PC-3 (cell line): Measurements from ENCODE around the gene EMP3. TPM values are rescaled to one million over a fixed set of nuclear protein-coding genes. Genes with fewer than 3 reads are reported as not detected.
"Not testable (repeated sequence)": the region's sequence is repeated elsewhere in the genome, so short reads cannot be mapped to it uniquely, and the experiment has no call there.

Source experiments
- ATAC-seq: fragments of 200-7000 bp; cut with Tn5 transposase; 2 replicates; pipeline ENCODE4 v1.9.1; 2020; ENCODE audit warnings: mild to moderate bottlenecking, moderate library complexity
- BruUV-seq: library from RNA; stranded (reverse); fragments of 400-500 nt; replicated peaks from 2 replicates; lab custom pipeline; 2021; lab: Mats Ljungman, UMichigan
- CTCF ChIA-PET: fragments of 300-600 bp; sonication (Branson Sonifier 250); formaldehyde crosslinking; loops from one replicate; lab custom pipeline; 2022; ENCODE audit warnings: antibody characterized with exemption; lab: Charles Lee
- POLR2A ChIA-PET: fragments of 300-600 bp; sonication (Branson Sonifier 250); formaldehyde crosslinking; loops from one replicate; lab custom pipeline; 2022; ENCODE audit warnings: antibody characterized with exemption; ENCODE audit not compliant: unreplicated experiment; lab: Charles Lee
- DNase-seq: peaks from one replicate; pipeline ENCODE4 v3.0.0-alpha.2; 2015
- H2AFZ ChIP-seq: fragments of 300-600 bp; sonication (generic); 2 replicates; pipeline ENCODE4 v1.6.0; 2016; ENCODE audit warnings: antibody characterized with exemption, low read length
- H3F3A ChIP-seq: fragments of 300-600 bp; sonication (generic); one replicate; pipeline ENCODE4 v1.6.0; 2017; ENCODE audit warnings: antibody characterized with exemption, low read length, control low read depth, mild to moderate bottlenecking; ENCODE audit not compliant: unreplicated experiment
- H3K27ac ChIP-seq: fragments of 300-600 bp; sonication (generic); 2 replicates; pipeline ENCODE4 v1.5.1; 2016; ENCODE audit warnings: mild to moderate bottlenecking, low read length
- H3K27me3 ChIP-seq: fragments of 300-600 bp; sonication (generic); 2 replicates; pipeline ENCODE4 v1.6.1; 2016; ENCODE audit warnings: low read length, mixed read lengths
- H3K36me3 ChIP-seq: fragments of 300-600 bp; sonication (generic); 2 replicates; pipeline ENCODE4 v1.6.1; 2016; ENCODE audit warnings: low read depth, mixed run types, low read length, mixed read lengths
- H3K4me1 ChIP-seq: fragments of 300-600 bp; sonication (generic); 2 replicates; pipeline ENCODE4 v1.5.1; 2016; ENCODE audit warnings: low read length; ENCODE audit not compliant: insufficient read depth
- H3K4me2 ChIP-seq: fragments of 300-600 bp; sonication (generic); 2 replicates; pipeline ENCODE4 v1.6.0; 2016; ENCODE audit warnings: low read length
- H3K4me3 ChIP-seq: fragments of 300-600 bp; sonication (generic); 2 replicates; pipeline ENCODE4 v1.5.1; 2016; ENCODE audit warnings: mild to moderate bottlenecking, low read length, mixed read lengths
- H3K79me2 ChIP-seq: fragments of 300-600 bp; sonication (generic); 2 replicates; pipeline ENCODE4 v1.6.1; 2017; ENCODE audit warnings: low read length, mixed read lengths
- H3K9ac ChIP-seq: fragments of 300-600 bp; sonication (generic); 2 replicates; pipeline ENCODE4 v1.6.0; 2016; ENCODE audit warnings: mild to moderate bottlenecking, low read length
- H3K9me2 ChIP-seq: fragments of 300-600 bp; sonication (generic); replicated peaks from 2 replicates; pipeline ENCODE4 v1.6.1; 2016; ENCODE audit warnings: mixed run types, low read length, mixed read lengths
- H3K9me3 ChIP-seq: fragments of 300-600 bp; sonication (generic); 2 replicates; pipeline ENCODE4 v1.6.1; 2016; ENCODE audit warnings: low read length, mixed read lengths
- H4K20me1 ChIP-seq: fragments of 300-600 bp; sonication (generic); 2 replicates; pipeline ENCODE4 v1.6.1; 2016; ENCODE audit warnings: low read length, mixed read lengths
- CTCF ChIP-seq: fragments of 300-600 bp; sonication (generic); conservative IDR thresholded peaks from 2 replicates; pipeline ENCODE4 v1.5.1; 2017; ENCODE audit warnings: antibody characterized with exemption, low read depth, mild to moderate bottlenecking, low read length
- EZH2 ChIP-seq: fragments of 300-600 bp; sonication (generic); IDR thresholded peaks from one replicate; pipeline ENCODE4 v1.6.1; 2017; ENCODE audit warnings: antibody characterized with exemption, mild to moderate bottlenecking, low read length; ENCODE audit not compliant: unreplicated experiment
- EZH2phosphoT487 ChIP-seq: fragments of 300-600 bp; sonication (generic); IDR thresholded peaks from 2 replicates; pipeline ENCODE4 v1.6.1; 2018; ENCODE audit warnings: mild to moderate bottlenecking, antibody characterized with exemption, low read length, borderline replicate concordance
- intact Hi-C: fragments of 100-400 bp; cut with micrococcal nuclease; formaldehyde crosslinking; loops from 2 replicates; pipeline ENCODE4 v1.9.0; 2023
- total RNA-seq: library from RNA; depleted of rRNA; stranded (reverse); fragments of >200 nt; gene quantifications from 2 replicates; pipeline ENCODE4 v1.2.3, GENCODE V29; 2014

Gene EMP3
- total RNA-seq, 1 experiment from 2014 or later: 31.9 TPM

GRCh38 chr19:48308631-48309586 lies 16.4 kb upstream of the EMP3 start:
- Histone ChIP-seq H3K9me3 (no peaks in the 10 kb centered on the region), H3K4me3 (no peak overlapping the region), H3K27ac (no peak overlapping the region), H3K27me3 (no peaks in the 10 kb centered on the region), H3K4me1 (no peaks in the 10 kb centered on the region), H3K9ac (no peak overlapping the region), H4K20me1 (no peaks in the 10 kb centered on the region), H3F3A (no peaks in the 10 kb centered on the region), H3K36me3 (no peaks in the 10 kb centered on the region), H2AFZ (no peak overlapping the region), H3K4me2 (no peak overlapping the region), H3K79me2 (no peaks in the 10 kb centered on the region), H3K9me2 (no peaks in the 10 kb centered on the region)
- ATAC-seq: no peak
- ChIA-PET POLR2A (no interaction called here), CTCF (no interaction called here)
- TF ChIP-seq EZH2 (no peak), CTCF (peak; percentile 15; the same call in 1 of the 2 replicates)
- DNase-seq: no peak
- intact Hi-C loops: no loop called here
- no TSS peak for BruUV-seq

DNA sequence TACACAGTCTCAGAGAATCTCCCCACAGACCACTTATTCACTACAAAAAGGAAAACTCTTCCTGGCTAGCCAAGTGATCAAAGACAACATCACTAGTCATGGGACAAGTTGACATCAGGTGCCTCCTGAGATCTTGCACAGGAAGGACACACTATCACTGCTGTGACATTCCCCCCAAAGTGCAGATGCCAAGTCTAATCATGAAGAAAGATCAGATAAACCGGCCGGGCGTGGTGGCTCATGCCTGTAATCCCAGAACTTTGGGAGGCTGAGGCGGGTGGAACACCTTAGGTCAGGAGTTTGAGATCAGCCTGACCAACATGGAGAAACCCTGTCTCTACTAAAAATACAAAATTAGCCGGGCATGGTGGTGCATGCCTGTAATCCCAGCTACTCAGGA lies 15.6 kb upstream of the EMP3 start:
- H3K4me3 ChIP-seq, H3K27me3 ChIP-seq, ATAC-seq, H3K9ac ChIP-seq, BruUV-seq, CTCF ChIA-PET, H3K4me1 ChIP-seq, H4K20me1 ChIP-seq, POLR2A ChIA-PET, H3K9me3 ChIP-seq, DNase-seq, H3K4me2 ChIP-seq, H3F3A ChIP-seq, H3K27ac ChIP-seq, H3K9me2 ChIP-seq, H3K79me2 ChIP-seq, intact Hi-C loops, H3K36me3 ChIP-seq, H2AFZ ChIP-seq: not testable (repeated sequence)

DNA sequence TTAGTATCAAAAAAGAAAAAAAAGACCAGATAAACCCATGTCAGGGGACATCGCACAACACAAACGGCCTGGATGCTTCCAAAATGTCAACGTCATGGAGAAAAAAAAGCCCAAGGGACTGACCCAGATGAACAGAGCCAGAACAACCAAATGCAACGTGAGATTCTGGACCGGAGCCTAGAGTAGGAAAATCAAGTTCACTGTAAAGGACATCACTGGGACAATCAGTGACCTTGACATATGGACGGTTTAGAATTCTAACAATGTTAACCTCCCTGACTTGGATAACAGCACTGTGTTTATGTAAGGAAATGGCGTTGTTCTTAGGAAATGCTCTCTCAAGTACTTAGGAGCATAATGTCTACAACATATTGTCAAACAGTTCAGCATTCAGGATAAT lies 15.1 kb upstream of the EMP3 start:
- Histone ChIP-seq H3K9me2 (no peaks in the 10 kb centered on the region), H3K9me3 (no peaks in the 10 kb centered on the region), H3K4me2 (no peak overlapping the region), H3F3A (no peaks in the 10 kb centered on the region), H3K79me2 (no peaks in the 10 kb centered on the region), H3K27ac (no peak overlapping the region), H4K20me1 (no peaks in the 10 kb centered on the region), H3K9ac (no peak overlapping the region), H3K4me3 (no peak overlapping the region), H3K36me3 (no peaks in the 10 kb centered on the region), H3K4me1 (no peaks in the 10 kb centered on the region), H3K27me3 (no peaks in the 10 kb centered on the region), H2AFZ (no peak overlapping the region)
- no peak for TF ChIP-seq EZH2
- no peak for TF ChIP-seq EZH2phosphoT487
- no peak for TF ChIP-seq CTCF
- intact Hi-C loops: no loop called here
- no peak for ATAC-seq
- no TSS peak for BruUV-seq
- DNase-seq: no peak
- ChIA-PET CTCF (no interaction called here), POLR2A (no interaction called here)
